ENCODE measurements around the gene DOLPP1. TPM values are rescaled to one million over a fixed set of nuclear protein-coding genes. Genes with fewer than 3 reads are reported as not detected.
A peak's percentile ranks its signal among the peaks of the same experiment; 100 is the strongest.

Gene DOLPP1
- total and polyA plus RNA-seq, 2 of the 13 experiments (the other 11 are each of a cell fraction or from before 2014, with no cell fraction given): 21.0 to 34.1 TPM

DNA sequence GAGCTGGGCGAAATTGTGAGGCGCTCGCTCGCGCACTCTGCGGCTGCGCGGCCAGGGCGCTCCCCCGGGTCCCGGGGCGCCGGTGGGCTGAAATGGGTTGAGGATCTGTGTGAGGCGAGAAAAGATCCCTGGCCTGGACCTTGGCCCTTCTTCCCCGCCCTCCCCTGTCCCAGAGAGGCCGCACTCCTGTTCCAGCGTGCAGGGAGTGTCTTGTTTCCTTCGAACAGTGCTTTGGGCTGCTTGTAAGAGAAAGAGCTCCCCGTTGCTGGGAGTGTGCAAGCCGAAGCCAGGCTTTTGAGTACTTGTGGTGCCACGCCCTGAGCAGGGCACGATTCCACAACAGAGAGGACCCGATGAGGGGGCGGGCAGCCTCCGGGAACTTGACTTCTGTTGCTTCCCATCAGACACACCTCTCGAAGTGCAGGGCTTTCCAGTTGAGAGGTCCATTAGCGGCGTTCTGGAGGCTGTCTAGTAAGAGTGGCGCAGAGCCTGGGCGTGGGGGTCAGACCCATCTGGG is 535 bp downstream of the DOLPP1 start (continued):
- TF ChIP-seq, protein P1, sequence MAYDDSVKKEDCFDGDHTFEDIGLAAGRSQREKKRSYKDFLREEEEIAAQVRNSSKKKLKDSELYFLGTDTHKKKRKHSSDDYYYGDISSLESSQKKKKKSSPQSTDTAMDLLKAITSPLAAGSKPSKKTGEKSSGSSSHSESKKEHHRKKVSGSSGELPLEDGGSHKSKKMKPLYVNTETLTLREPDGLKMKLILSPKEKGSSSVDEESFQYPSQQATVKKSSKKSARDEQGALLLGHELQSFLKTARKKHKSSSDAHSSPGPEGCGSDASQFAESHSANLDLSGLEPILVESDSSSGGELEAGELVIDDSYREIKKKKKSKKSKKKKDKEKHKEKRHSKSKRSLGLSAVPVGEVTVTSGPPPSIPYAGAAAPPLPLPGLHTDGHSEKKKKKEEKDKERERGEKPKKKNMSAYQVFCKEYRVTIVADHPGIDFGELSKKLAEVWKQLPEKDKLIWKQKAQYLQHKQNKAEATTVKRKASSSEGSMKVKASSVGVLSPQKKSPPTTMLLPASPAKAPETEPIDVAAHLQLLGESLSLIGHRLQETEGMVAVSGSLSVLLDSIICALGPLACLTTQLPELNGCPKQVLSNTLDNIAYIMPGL (CRISPR knock-in tag; IDR thresholded peaks at IDR 0.05; ENCODE audit: borderline replicate concordance in 1 of 2, low read depth in 1 of 2): peak in 1 of 2 experiments; percentile 31; a peak in 1 of 4 replicates
- TF ChIP-seq AGO2 (optimal IDR thresholded peaks at IDR 0.05; ENCODE audit: low read depth, low read length) (peak; percentile 32), ZMYM3 (CRISPR knock-in tag; IDR thresholded peaks at IDR 0.05) (peak; percentile 87), TSC22D2 (CRISPR knock-in tag; IDR thresholded peaks at IDR 0.05; ENCODE audit: borderline replicate concordance) (0 out of 2 replicates have a peak, but pooled peaks have one; percentile 26), HNF4G (IDR thresholded peaks at IDR 0.05; ENCODE audit: borderline replicate concordance, low read depth, low read length) (no peak), HNF4G (CRISPR knock-in tag; IDR thresholded peaks at IDR 0.05; ENCODE audit: borderline replicate concordance, low read depth) (no peak), PAX8 (CRISPR knock-in tag; IDR thresholded peaks at IDR 0.05; ENCODE audit: borderline replicate concordance) (no peak), ATF1 (CRISPR knock-in tag; IDR thresholded peaks at IDR 0.05) (0 out of 2 replicates have a peak, but pooled peaks have one; percentile 1), TMF1 (CRISPR knock-in tag; IDR thresholded peaks at IDR 0.05; ENCODE audit: low read depth) (0 out of 2 replicates have a peak, but pooled peaks have one; percentile 3)
- TF ChIP-seq, protein P2, sequence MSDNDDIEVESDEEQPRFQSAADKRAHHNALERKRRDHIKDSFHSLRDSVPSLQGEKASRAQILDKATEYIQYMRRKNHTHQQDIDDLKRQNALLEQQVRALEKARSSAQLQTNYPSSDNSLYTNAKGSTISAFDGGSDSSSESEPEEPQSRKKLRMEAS (IDR thresholded peaks at IDR 0.05): peak; percentile 14; the same call in 1 of the 2 replicates
- TF ChIP-seq, protein P3, sequence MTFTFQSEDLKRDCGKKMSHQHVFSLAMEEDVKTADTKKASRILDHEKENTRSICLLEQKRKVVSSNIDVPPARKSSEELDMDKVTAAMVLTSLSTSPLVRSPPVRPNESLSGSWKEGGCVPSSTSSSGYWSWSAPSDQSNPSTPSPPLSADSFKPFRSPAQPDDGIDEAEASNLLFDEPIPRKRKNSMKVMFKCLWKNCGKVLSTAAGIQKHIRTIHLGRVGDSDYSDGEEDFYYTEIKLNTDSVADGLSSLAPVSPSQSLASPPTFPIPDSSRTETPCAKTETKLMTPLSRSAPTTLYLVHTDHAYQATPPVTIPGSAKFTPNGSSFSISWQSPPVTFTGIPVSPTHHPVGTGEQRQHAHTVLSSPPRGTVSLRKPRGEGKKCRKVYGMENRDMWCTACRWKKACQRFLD (CRISPR knock-in tag; IDR thresholded peaks at IDR 0.05; ENCODE audit: borderline replicate concordance): no peak
- TF ChIP-seq, protein P4, sequence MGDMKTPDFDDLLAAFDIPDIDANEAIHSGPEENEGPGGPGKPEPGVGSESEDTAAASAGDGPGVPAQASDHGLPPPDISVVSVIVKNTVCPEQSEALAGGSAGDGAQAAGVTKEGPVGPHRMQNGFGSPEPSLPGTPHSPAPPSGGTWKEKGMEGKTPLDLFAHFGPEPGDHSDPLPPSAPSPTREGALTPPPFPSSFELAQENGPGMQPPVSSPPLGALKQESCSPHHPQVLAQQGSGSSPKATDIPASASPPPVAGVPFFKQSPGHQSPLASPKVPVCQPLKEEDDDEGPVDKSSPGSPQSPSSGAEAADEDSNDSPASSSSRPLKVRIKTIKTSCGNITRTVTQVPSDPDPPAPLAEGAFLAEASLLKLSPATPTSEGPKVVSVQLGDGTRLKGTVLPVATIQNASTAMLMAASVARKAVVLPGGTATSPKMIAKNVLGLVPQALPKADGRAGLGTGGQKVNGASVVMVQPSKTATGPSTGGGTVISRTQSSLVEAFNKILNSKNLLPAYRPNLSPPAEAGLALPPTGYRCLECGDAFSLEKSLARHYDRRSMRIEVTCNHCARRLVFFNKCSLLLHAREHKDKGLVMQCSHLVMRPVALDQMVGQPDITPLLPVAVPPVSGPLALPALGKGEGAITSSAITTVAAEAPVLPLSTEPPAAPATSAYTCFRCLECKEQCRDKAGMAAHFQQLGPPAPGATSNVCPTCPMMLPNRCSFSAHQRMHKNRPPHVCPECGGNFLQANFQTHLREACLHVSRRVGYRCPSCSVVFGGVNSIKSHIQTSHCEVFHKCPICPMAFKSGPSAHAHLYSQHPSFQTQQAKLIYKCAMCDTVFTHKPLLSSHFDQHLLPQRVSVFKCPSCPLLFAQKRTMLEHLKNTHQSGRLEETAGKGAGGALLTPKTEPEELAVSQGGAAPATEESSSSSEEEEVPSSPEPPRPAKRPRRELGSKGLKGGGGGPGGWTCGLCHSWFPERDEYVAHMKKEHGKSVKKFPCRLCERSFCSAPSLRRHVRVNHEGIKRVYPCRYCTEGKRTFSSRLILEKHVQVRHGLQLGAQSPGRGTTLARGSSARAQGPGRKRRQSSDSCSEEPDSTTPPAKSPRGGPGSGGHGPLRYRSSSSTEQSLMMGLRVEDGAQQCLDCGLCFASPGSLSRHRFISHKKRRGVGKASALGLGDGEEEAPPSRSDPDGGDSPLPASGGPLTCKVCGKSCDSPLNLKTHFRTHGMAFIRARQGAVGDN (CRISPR knock-in tag; IDR thresholded peaks at IDR 0.05): peak; percentile 4; the same call in 1 of the 2 replicates

Measured in HepG2 (cell line).